Neuronal stem cell (in vitro differentiated cells): ENCODE measurements around the gene LINGO3.

ENCODE experiments used
- DNase-seq: peaks from one replicate; pipeline ENCODE4 v3.0.0-alpha.2; 2013; ENCODE audit warnings: low spot score
- H2AFZ ChIP-seq: one replicate; pipeline ENCODE4 v1.6.1; 2013; ENCODE audit warnings: mild to moderate bottlenecking, low read length, inconsistent platforms
- H2AK5ac ChIP-seq: 2 replicates; pipeline ENCODE4 v1.6.1; 2013; ENCODE audit warnings: low read depth, mild to moderate bottlenecking, inconsistent platforms, low read length, moderate library complexity, mixed read lengths
- H2BK120ac ChIP-seq: 2 replicates; pipeline ENCODE4 v1.6.1; 2013; ENCODE audit warnings: low read depth, mild to moderate bottlenecking, inconsistent platforms, low read length, moderate library complexity, mixed read lengths
- H2BK12ac ChIP-seq: one replicate; pipeline ENCODE4 v1.6.1; 2013; ENCODE audit warnings: low read length, inconsistent platforms
- H2BK15ac ChIP-seq: 2 replicates; pipeline ENCODE4 v1.6.1; 2013; ENCODE audit warnings: mild to moderate bottlenecking, low read length, inconsistent platforms, mixed read lengths
- H2BK5ac ChIP-seq: one replicate; pipeline ENCODE4 v1.6.1; 2013; ENCODE audit warnings: inconsistent platforms, mild to moderate bottlenecking, low read length, moderate library complexity
- H3K14ac ChIP-seq: one replicate; pipeline ENCODE4 v1.6.1; 2013; ENCODE audit warnings: low read length, inconsistent platforms
- H3K18ac ChIP-seq: 2 replicates; pipeline ENCODE4 v1.6.1; 2013; ENCODE audit warnings: low read length, inconsistent platforms
- H3K23ac ChIP-seq: 2 replicates; pipeline ENCODE4 v1.6.1; 2013; ENCODE audit warnings: low read depth, mild to moderate bottlenecking, mixed read lengths, low read length, inconsistent platforms; ENCODE audit not compliant: poor library complexity
- H3K27ac ChIP-seq: replicated peaks from 3 replicates; pipeline ENCODE4 v1.5.1; 2013; ENCODE audit warnings: low read length, inconsistent platforms
- H3K27me3 ChIP-seq, 3 experiments: 2 replicates each; pipeline ENCODE4 v1.6.1; 2013; ENCODE audit warnings: low read length in 3 of 3, mild to moderate bottlenecking in 2 of 3, inconsistent platforms in 1 of 3, low read depth in 1 of 3, mixed read lengths in 1 of 3, moderate library complexity in 1 of 3; ENCODE audit not compliant: control insufficient read depth in 3 of 3, insufficient read depth in 3 of 3
- H3K36me3 ChIP-seq, 2 donors: replicated peaks in 1 of 2; 2 replicates each; pipeline ENCODE4 v1.6.1; 2013; ENCODE audit warnings: low read length in 2 of 2; ENCODE audit not compliant: control insufficient read depth in 2 of 2, insufficient read depth in 2 of 2
- H3K4ac ChIP-seq: 2 replicates; pipeline ENCODE4 v1.6.1; 2013; ENCODE audit warnings: inconsistent platforms, mild to moderate bottlenecking, low read length, moderate library complexity
- H3K4me1 ChIP-seq, 2 donors: 1 replicate in 1 of 2; 2 replicates in 1 of 2; pipeline ENCODE4 v1.6.1; 2013; ENCODE audit warnings: low read length in 2 of 2, low read depth in 1 of 2; ENCODE audit not compliant: control insufficient read depth in 2 of 2, insufficient read depth in 1 of 2
- H3K4me2 ChIP-seq: one replicate; pipeline ENCODE4 v1.6.1; 2013; ENCODE audit warnings: mild to moderate bottlenecking, low read length, inconsistent platforms; ENCODE audit not compliant: insufficient read depth, poor library complexity, severe bottlenecking
- H3K4me3 ChIP-seq, 2 donors: 2 replicates each; pipeline ENCODE4 v1.5.1; 2013; ENCODE audit warnings: low read length in 2 of 2, mild to moderate bottlenecking in 2 of 2, inconsistent platforms in 1 of 2, moderate library complexity in 1 of 2
- H3K79me1 ChIP-seq: one replicate; pipeline ENCODE4 v1.6.1; 2013; ENCODE audit warnings: low read depth, mild to moderate bottlenecking, inconsistent platforms, low read length, moderate library complexity
- H3K9ac ChIP-seq: one replicate; pipeline ENCODE4 v1.6.1; 2013; ENCODE audit warnings: mild to moderate bottlenecking, low read depth, low read length, inconsistent platforms; ENCODE audit not compliant: poor library complexity
- H3K9me3 ChIP-seq, 2 donors: replicated peaks in 1 of 2; 2 replicates each; pipeline versions ENCODE3 to v1.6.1; 2013; ENCODE audit warnings: low read length in 2 of 2, mild to moderate bottlenecking in 2 of 2, inconsistent platforms in 1 of 2, low read depth in 1 of 2, mixed read lengths in 1 of 2, moderate library complexity in 1 of 2; ENCODE audit not compliant: control insufficient read depth in 2 of 2, insufficient read depth in 1 of 2
- H4K8ac ChIP-seq: one replicate; pipeline ENCODE4 v1.6.1; 2013; ENCODE audit warnings: low read depth, mild to moderate bottlenecking, inconsistent platforms, low read length, moderate library complexity
- H4K91ac ChIP-seq: one replicate; pipeline ENCODE4 v1.6.1; 2013; ENCODE audit warnings: low read length, low read depth, mild to moderate bottlenecking, inconsistent platforms; ENCODE audit not compliant: poor library complexity
- WGBS, 2 donors: extraction: QIAGEN DNeasy Blood & Tissue Kit; methylation state at CpG; one replicate each; pipeline ENCODE4 v1.1.7; 2013; ENCODE audit warnings: missing lambda C conversion rate in 2 of 2, mixed read lengths in 1 of 2; ENCODE audit not compliant: insufficient read length in 2 of 2, insufficient replicate concordance in 1 of 2; ENCODE audit errors: extremely low coverage in 2 of 2; 5-methylcytosine and 5-hydroxymethylcytosine counted together

LINGO3 gene

DNA sequence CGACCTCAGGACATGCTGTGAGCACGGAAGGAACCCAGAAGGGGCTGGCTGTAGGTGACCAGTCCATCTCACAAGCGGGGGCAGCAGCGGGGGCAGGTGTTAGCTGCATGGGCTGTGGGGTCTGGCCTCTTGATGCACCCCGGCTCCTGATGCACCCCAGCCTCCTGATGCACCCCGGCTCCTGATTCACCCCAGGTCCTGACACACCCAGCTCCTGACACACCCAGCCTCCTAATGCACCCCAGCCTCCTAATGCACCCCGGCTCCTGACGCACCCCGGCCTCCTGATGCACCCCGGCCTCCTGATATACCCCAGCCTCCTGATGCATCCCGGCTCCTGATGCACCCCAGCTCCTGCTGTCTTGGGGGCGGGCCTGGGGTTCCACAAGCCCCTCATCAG lies 13.0 kb upstream of the LINGO3 start:
- Histone ChIP-seq H2BK5ac (no peak overlapping the region), H2BK12ac (no peak overlapping the region), H3K79me1 (peaks cover 15% of the 10 kb centered on the region), H3K36me3 (peaks cover 17 to 46% of the 10 kb centered on the region in 2 donors), H2BK120ac (no peak overlapping the region), H3K4ac (no peak overlapping the region), H3K27me3 (no peaks in the 10 kb centered on the region), H3K23ac (no peak overlapping the region), H2AFZ (no peak overlapping the region), H3K18ac (no peak overlapping the region), H3K9me3 (no peaks in the 10 kb centered on the region), H2AK5ac (no peak overlapping the region), H4K8ac (no peak overlapping the region), H3K4me3 (no peak overlapping the region), H3K4me2 (no peak overlapping the region), H4K91ac (no peak overlapping the region), H3K14ac (no peak overlapping the region), H3K9ac (no peak overlapping the region), H3K27ac (no peak overlapping the region), H2BK15ac (no peak overlapping the region), H3K4me1 (peaks cover 4 to 13% of the 10 kb centered on the region in 2 donors)
- no CpG with 5 or more reads among the region's 12 CpGs for WGBS, 2 donors
- no peak for DNase-seq

DNA sequence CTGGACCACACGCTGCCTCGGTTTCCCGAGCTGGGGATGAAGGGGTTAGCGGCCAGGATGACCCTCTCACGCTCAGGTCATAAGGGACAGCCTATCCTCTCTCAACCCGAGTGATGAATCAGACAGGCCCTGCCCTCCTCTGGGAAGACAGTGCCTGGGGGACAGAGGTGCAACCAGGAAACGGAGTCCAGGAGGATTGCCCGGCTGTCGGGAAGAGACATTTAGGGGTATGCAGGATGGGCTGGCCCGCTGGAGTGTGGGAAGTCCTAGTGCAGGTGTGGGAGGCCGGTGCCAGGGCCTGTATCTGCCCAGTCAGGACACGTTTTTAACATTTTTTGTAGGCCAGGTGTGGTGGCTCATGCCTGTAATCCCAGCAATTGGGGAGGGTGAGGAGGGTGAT lies 12.1 kb upstream of the LINGO3 start:
- H3K36me3 ChIP-seq: peaks cover 13 to 37% of the 10 kb centered on the region in 2 donors
- H3K4me1 ChIP-seq: peaks cover 4 to 13% of the 10 kb centered on the region in 2 donors
- H2BK120ac ChIP-seq: no peak overlapping the region
- peaks cover 7% of the 10 kb centered on the region for H3K79me1 ChIP-seq
- peak overlapping the region; percentile 90 for H3K23ac ChIP-seq
- no peak overlapping the region for H3K9ac ChIP-seq
- no peak overlapping the region for H4K91ac ChIP-seq
- peak overlapping the region; percentile 94 for H3K14ac ChIP-seq
- H2BK15ac ChIP-seq: no peak overlapping the region
- no peak overlapping the region for H4K8ac ChIP-seq
- no peak overlapping the region for H2AFZ ChIP-seq
- H3K9me3 ChIP-seq: peaks cover 0 to 4% of the 10 kb centered on the region in 2 donors
- no peak overlapping the region for H3K4me3 ChIP-seq
- H2BK5ac ChIP-seq: no peak overlapping the region
- peak overlapping the region; percentile 35 for H2AK5ac ChIP-seq
- no peak overlapping the region for H3K4me2 ChIP-seq
- H3K27ac ChIP-seq: no peak overlapping the region
- H2BK12ac ChIP-seq: peak overlapping the region; percentile 41
- no peak for DNase-seq
- no peak overlapping the region for H3K4ac ChIP-seq
- WGBS, 2 donors: no CpG with 5 or more reads among the region's 12 CpGs
- no peaks in the 10 kb centered on the region for H3K27me3 ChIP-seq
- H3K18ac ChIP-seq: peak overlapping the region; percentile 64

DNA sequence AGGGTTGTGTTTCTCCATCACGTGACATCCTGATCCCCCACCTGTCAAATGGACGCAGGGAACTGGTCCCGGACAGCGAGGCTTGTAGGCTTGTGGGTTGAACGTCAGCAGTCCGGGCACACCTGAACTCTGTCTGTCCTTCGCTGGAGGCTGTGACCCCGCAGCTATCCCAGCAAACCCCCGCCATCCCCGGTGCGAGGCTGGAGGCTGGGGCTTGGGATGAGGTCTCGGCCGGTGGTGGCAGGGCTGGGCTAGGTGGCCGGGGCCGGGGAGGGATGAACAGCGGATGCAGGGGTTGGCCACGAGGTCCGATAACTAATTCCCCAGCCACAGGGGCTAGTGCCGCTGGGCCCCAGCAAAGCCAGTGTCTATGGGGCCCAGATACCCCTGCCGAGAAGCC lies 11.6 kb upstream of the LINGO3 start:
- Histone ChIP-seq H3K9me3 (peaks cover 2 to 9% of the 10 kb centered on the region in 2 donors), H3K36me3 (peaks cover 8 to 32% of the 10 kb centered on the region in 2 donors), H3K4me1 (peaks cover 4 to 13% of the 10 kb centered on the region in 2 donors), H3K4me3 (no peak overlapping the region), H3K4ac (no peak overlapping the region), H3K18ac (peak overlapping the region; percentile 4), H3K27me3 (no peaks in the 10 kb centered on the region), H3K27ac (no peak overlapping the region), H2BK120ac (no peak overlapping the region), H2BK15ac (no peak overlapping the region), H3K79me1 (peaks cover 3% of the 10 kb centered on the region), H3K14ac (peak overlapping the region; percentile 94), H4K8ac (no peak overlapping the region), H2AK5ac (peak overlapping the region; percentile 34), H2BK5ac (peak overlapping the region; percentile 71), H3K4me2 (no peak overlapping the region), H4K91ac (peak overlapping the region; percentile 65), H2AFZ (no peak overlapping the region), H3K9ac (no peak overlapping the region), H2BK12ac (no peak overlapping the region), H3K23ac (peak overlapping the region; percentile 90)
- no CpG with 5 or more reads among the region's 20 CpGs for whole genome bisulfite sequencing, 2 donors
- DNase-seq: no peak

DNA sequence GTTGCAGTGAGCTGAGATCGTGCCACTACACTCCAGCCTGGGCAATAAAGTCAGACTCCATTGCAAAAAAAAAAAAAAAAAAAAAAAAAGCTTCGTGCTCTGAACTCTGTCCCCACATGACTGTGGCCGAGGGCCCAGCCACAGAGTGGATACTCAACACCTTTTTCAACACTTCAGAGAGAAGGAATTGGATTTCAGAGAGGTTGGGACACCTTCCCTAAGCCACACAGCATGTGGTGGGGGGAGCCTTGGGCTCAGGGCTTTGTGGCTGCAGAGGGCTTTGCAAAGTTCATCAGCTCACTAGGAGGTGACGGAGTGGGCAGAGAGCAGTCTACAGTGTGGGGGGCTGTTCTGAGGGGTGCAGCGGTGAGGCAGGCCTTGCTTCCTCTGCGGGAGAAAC lies 11.0 kb upstream of the LINGO3 start:
- no peaks in the 10 kb centered on the region for H3K27me3 ChIP-seq
- peak overlapping the region; percentile 71 for H2BK5ac ChIP-seq
- no peak overlapping the region for H3K4me2 ChIP-seq
- no peak overlapping the region for H3K18ac ChIP-seq
- H3K4me1 ChIP-seq: peaks cover 4 to 13% of the 10 kb centered on the region in 2 donors
- peaks cover 7 to 26% of the 10 kb centered on the region in 2 donors for H3K36me3 ChIP-seq
- peaks cover 2 to 11% of the 10 kb centered on the region in 2 donors for H3K9me3 ChIP-seq
- H3K14ac ChIP-seq: no peak overlapping the region
- H2BK15ac ChIP-seq: no peak overlapping the region
- peaks cover 2% of the 10 kb centered on the region for H3K79me1 ChIP-seq
- no peak overlapping the region for H4K8ac ChIP-seq
- no peak overlapping the region for H4K91ac ChIP-seq
- H3K23ac ChIP-seq: no peak overlapping the region
- H2AFZ ChIP-seq: no peak overlapping the region
- H2AK5ac ChIP-seq: peak overlapping the region; percentile 68
- H2BK12ac ChIP-seq: no peak overlapping the region
- H3K4ac ChIP-seq: no peak overlapping the region
- no peak overlapping the region for H3K27ac ChIP-seq
- no peak overlapping the region for H3K9ac ChIP-seq
- no peak overlapping the region for H3K4me3 ChIP-seq
- no peak for DNase-seq
- no peak overlapping the region for H2BK120ac ChIP-seq
- WGBS, 2 donors: no CpG with 5 or more reads among the region's 6 CpGs
